GM18519 (cell line): Measurements from ENCODE around the gene PPP1R8.
"Not testable (repeated sequence)": the region's sequence is repeated elsewhere in the genome, so short reads cannot be mapped to it uniquely, and the experiment has no call there.

Experiments
- ATAC-seq: cut with Tn5 transposase; IDR thresholded peaks from one replicate; pipeline ENCODE4 v1.9.1; 2021; ENCODE audit warnings: mild to moderate bottlenecking, moderate library complexity; ENCODE audit not compliant: unreplicated experiment, low FRiP score

The PPP1R8 gene

DNA sequence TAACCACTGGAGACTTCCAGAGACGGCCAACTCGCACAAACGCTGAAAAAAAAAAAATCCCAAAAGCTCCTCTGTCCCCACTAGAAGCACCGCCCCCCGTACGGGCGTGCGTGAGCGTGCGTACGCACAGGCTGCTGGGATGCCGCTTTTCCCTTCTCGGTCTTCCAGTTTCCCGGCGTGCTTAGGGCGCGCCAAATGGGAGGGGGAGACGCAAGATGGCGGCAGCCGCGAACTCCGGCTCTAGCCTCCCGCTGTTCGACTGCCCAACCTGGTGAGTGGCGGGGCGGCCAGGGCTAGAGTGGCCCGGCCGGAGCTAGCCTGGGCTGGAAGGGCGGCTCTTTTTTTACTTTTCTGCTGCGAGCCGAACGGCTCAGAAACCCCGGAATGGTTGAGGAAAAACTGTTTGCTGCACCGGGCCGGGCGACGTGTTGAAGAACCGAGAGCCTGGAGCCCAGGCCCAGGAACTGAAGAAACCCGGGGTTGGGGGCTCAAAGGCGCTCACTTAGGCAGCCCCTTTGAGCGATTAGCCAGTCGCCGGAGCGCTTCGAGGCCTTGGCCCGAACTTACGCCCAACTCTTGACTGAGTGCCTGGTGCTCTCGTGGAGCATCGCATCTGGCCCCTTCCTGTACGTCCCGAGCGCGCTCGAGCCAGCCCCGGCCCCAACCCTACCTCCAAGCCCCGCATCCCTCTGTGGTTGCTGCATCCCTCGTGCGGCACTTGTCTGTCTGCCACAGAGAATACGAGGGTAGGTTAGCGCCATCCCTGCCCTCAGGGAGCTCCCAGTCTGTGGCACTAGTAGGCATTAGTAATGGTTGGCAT lies at the start of gene PPP1R8:
Gene PPP1R8 (plus strand): TSS at position 162 of the 820 bp plus-strand sequence. CDS start 54 bp downstream, at position 216.
- ATAC-seq: peak; percentile 75

- ATAC-seq: no peak
Measured at GRCh38 chr1:27782950-27783349, 47.6 kb upstream of the PPP1R8 start.

DNA sequence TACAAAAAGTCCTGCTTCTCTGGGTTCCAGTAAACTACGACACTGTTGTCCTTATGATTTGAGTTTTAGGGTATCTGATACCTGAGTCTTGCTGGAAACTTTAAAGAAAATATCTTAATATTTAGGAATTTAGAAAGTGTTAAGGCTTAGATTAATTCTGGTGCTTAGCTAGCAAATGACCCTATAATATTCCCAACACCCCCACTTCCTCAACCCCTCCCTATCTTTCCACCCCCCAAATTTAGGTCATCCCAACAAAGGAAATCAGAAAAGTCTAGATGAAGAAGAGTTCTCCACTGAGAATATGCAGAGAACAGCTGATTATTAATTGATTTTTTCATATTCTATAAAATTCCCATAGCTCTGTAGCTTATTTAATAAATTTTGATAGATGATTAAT lies 45.9 kb upstream of the PPP1R8 start:
- ATAC-seq: no peak

GRCh38 chr1:27785781-27786455 lies 44.7 kb upstream of the PPP1R8 start:
- no peak for ATAC-seq

DNA sequence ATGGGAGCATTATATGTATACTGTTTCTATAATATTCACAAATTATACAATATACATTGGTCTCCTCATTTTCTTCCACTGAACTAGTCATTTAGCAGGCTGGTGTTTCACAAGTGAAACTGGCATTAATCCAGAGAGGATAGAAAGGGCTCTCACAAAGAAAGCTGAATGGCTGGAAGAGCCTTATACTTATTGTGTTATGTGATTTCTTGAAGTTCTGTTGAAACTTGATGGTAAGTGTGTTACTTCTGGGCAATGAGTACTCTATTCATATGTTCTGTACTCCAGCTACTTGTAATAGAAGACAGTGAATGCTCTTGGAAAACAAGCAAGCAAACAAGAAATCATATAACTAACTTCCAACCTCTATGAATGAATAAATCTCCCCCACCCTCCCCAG lies 42.7 kb upstream of the PPP1R8 start:
- ATAC-seq: no peak

DNA sequence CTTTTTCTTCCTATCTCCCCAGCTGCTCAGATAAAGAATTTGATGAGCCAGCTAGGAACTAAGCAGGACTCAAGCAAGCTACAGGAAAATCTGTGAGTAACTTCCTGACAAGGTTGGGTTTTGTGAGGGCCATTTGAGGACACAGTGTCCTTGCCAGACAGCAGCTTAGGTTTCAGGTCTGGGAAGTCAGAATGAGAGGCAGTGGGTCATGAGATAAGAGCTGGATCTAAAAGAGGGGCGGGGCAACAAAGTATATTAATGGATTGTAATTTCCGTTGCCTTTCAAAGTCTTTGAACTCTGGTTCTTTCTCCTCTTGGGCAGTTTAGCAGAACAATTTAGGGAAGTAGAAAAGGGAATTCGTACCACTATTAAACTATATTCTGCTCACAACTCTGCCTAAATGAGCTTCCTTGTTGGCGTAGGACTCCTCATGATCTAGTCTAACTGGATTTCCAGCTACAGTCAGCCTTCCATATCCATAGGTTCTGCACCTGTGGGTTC lies 41.0 kb upstream of the PPP1R8 start:
- ATAC-seq: no peak

DNA sequence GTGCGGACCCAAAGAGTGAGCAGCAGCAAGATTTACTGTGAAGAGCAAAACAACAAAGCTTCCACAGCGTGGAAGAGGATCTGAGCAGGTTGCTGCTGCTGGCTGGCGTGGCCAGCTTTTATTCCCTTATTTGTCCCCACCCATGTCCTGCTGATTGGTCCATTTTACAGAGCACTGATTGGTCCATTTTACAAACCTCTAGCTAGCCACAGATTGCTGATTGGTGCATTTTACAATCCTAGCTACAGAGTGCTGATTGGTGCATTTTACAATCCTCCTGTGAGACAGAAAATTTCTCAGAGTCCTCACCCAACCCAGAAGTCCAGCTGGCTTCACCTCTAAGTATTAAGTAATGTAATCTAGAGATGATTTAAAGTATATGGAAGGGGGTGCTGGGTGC lies 40.3 kb upstream of the PPP1R8 start:
- not testable (repeated sequence) for ATAC-seq

DNA sequence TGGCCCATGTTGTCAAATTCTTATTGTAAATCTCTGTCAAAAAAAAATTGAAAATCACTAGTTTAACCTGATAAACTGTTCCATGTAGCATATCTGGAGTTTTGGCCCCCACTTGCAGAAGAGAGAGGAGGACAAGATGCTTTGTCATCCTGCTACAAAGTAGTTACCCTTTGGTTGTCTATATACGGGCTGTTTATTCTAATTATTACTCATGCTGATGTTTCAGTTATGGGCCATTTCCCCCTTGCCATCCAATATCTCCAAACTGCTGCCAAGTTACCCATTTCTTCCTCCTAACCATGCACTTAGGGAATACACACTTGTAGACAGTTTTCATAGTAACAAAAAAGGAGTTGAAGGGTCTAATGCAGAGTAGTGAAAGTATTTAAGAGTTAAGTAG lies 35.0 kb upstream of the PPP1R8 start:
- no peak for ATAC-seq

- no peak for ATAC-seq
Measured at GRCh38 chr1:27804791-27805190, 25.8 kb upstream of the PPP1R8 start.

GRCh38 chr1:27806758-27807157 lies 23.8 kb upstream of the PPP1R8 start:
- no peak for ATAC-seq

- no peak for ATAC-seq
Measured at GRCh38 chr1:27807385-27807784, 23.2 kb upstream of the PPP1R8 start.

DNA sequence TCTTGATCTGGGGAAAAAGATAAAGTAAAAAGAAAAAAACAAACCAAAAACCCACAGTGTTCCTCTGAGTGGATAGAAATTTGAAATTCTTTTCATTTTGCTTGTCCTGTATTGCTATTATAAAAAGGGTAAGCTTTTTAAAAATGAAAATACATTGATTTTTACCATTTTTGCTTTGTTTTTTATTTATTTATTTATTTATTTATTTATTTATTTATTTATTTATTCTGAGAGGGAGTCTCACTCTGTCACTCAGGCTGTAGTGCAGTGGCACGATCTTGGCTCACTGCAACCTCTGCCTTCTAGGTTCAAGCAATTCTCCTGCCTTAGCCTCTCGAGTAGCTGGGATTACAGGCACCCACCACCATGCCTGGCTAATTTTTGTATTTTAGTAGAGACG lies 22.5 kb upstream of the PPP1R8 start:
- not testable (repeated sequence) for ATAC-seq

- no peak for ATAC-seq
Measured at GRCh38 chr1:27809883-27810282, 20.7 kb upstream of the PPP1R8 start.

DNA sequence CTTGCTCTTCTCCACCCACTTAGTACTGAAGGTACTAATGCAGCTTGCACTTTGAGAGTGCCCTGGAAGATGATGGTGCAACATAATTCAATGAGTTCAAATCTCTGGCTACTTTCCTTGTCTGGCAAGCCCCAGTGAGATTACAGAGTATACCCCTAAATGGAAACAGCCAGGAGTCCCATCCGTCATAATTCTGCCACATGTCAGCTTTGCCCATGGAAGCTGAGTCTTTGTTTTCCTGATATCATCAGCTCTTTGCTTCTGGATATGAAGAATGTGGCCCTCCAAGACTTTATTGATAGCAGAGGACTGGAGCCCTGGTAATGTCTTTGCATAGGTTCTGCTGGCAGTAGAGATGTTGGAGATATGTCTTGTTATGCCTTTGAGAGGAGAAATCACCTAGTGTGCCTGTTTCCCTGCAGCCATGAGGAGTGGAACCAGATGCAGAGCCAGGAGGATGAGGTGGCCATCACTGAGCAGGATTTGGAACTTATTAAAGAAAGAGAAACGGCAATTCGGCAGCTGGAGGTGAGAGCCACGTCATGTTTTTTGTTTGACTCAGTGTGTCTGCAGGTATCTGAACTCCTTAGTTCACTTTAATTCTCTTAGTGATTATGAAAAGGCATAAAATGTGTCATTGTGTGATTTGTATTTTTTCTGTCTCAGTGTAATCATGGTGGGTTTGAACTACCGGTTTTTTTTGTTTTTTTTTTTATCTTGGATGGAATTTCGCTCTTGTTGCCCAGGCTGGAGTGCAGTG lies 18.7 kb upstream of the PPP1R8 start:
- no peak for ATAC-seq

DNA sequence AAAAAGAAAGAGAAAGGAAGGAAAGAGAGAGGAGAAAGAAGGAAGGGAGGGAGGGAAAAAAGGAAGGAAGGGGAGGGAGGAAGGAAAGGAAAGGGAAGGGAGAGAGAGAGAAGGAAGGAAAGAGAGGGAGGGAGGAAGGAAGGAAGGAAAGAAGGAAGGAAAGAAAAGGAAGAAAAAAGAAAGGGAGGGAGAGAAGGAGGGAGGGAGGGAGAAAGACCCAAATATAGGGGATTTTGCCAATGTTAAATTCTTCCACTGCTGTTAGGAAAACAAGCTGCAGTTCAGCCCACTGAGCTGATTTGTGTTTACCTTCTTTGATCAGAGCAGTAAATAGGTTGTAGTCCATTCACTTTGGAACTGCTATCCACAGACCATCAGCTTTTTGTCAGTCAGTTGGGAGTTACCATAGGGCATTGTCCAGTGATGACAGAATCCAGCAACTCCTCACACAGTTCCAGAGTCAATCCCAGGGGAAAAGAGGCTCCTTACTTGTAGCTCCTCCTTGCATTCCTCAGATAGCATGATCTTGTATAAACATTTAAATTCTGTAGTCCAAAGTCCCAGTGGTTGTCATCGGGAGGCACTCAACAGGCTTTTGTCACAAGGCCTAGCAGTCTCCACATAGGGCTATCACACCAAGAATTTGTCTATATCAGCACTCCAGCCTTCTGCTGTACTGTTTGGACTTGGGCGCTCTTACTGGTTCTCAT lies 13.5 kb upstream of the PPP1R8 start:
- ATAC-seq: no peak

DNA sequence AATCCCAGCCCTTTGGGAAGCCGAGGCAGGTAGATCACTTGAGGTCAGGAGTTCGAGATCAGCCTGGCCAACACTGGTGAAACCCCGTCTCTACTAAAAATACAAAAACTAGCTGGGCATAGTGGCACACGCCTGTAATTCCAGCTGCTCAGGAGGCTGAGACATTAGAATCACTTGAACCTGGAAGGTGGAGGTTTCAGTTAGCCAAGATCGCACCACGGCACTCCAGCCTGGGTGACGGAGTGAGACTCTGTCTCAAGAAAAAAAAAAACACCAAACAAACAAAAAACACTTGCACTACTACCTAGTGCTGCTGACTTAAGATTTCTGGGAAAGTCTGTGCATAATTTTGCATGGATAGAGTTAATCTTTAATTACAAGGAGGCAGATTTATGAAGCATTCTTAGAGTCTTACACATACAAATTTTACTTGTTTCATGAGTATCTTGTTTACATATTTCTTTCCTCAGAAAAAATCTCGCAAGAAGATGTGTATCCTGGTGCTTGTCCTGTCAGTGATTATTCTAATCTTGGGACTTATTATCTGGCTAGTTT lies 8.7 kb upstream of the PPP1R8 start:
- no peak for ATAC-seq

DNA sequence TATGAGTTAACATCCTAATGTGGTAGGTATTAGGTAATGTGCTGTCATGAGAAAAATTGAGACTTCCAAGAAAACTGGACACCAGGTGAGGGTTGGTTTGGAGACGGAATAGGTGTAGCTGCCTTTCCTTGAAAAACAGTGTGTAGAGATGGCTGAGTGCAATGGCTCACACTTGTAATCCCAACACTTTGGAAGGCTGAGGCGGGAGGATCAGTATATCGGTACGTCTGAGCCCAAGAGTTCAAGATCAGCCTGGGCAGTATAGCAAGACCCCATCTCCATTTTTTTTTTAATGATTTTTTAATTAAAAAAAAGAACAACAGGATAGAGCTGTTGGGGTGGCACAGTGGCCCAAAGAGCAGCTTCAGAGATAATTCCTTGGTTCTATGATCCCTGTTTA lies 6.8 kb upstream of the PPP1R8 start:
- no peak for ATAC-seq

DNA sequence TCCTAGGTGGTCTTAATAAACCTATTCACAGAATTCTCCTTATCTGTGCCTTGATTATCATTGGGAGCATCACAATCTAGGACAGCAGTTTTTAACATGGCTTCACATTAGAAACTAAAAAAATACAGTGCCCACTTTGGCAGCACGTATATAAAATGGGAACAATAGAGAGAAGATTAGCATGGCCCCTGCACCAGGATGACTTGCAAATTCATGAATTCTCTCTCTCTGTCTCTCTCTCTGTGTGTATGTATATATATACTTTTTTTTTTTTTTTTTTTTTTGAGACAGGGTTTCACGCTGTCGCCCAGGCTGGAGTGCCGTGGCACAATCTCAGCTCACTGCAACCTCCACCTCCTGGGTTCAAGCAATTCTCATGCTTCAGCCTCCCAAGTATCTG lies 6.2 kb upstream of the PPP1R8 start:
- no peak for ATAC-seq

DNA sequence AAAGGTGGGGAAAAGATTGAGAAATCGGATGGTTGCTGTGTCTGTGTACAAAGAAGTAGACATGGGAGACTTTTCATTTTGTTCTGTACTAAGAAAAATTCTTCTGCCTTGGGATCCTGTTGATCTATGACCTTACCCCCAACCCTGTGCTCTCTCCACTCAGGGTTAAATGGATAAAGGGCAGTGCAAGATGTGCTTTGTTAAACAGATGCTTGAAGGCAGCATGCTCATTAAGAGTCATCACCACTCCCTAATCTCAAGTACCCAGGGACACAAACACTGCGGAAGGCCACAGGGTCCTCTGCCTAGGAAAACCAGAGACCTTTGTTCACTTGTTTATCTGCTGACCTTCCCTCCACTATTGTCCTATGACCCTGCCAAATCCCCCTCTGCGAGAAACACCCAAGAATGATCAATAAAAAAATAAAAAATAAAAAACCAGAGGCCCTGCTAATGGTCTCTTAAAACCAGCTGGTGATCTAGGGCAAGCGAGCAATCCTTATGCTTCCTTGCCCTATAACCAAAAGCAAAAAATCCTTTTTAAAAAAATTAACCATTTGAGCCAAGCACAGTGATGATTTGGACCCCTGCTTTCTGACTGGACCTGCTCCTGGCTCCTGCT lies 1.1 kb upstream of the PPP1R8 start:
- not testable (repeated sequence) for ATAC-seq
